B cell (primary cell): ENCODE data around the gene GJA10. TPM values are rescaled to one million over a fixed set of nuclear protein-coding genes. Genes with fewer than 3 reads are reported as not detected.
"Not testable (repeated sequence)": the region's sequence is repeated elsewhere in the genome, so short reads cannot be mapped to it uniquely, and the experiment has no call there.

ENCODE experiments used
- ATAC-seq: fragments of 200-7000 bp; cut with Tn5 transposase; one replicate; pipeline ENCODE4 v1.10.0; 2021; ENCODE audit warnings: low read depth, mild to moderate bottlenecking, moderate number of reproducible peaks, moderate library complexity
- CTCF ChIA-PET: fragments of 350-600 bp; sonication (Branson Sonifier 250); formaldehyde crosslinking; loops from one replicate; lab custom pipeline; 2021; ENCODE audit warnings: antibody characterized with exemption, inconsistent platforms; lab: Charles Lee
- POLR2A ChIA-PET: fragments of 350-600 bp; sonication (Branson Sonifier 250); formaldehyde crosslinking; loops from one replicate; lab custom pipeline; 2021; ENCODE audit warnings: antibody characterized with exemption; lab: Charles Lee
- DNase-seq: peaks from one replicate; pipeline ENCODE4 v3.0.0; 2013
- H2AFZ ChIP-seq: 2 replicates; pipeline ENCODE4 v1.6.1; 2012; ENCODE audit warnings: mild to moderate bottlenecking, low read depth, low read length; ENCODE audit not compliant: insufficient read depth, poor library complexity, severe bottlenecking
- H3K27ac ChIP-seq, 2 donors: 1 replicate in 1 of 2; 2 replicates in 1 of 2; pipeline ENCODE4 v1.5.1; 2012 to 2013; ENCODE audit warnings: low read length in 2 of 2, mild to moderate bottlenecking in 2 of 2, moderate library complexity in 1 of 2
- H3K27me3 ChIP-seq, 4 experiments: fragments of 200-600 bp in 1 of 4; sonication (generic) in 1 of 4; replicated peaks in 1 of 4; 1 replicate in 2 of 4; 2 replicates in 2 of 4; pipeline versions ENCODE4 v1.6.1 to v1.7.0; 2013 to 2016; ENCODE audit warnings: low read length in 3 of 4, mild to moderate bottlenecking in 2 of 4, mixed read lengths in 1 of 4, moderate library complexity in 1 of 4; ENCODE audit not compliant: insufficient read depth in 4 of 4, control insufficient read depth in 3 of 4; ENCODE audit errors: control extremely low read depth in 1 of 4
- H3K36me3 ChIP-seq, 2 experiments: replicated peaks in 1 of 2; 1 replicate in 1 of 2; 2 replicates in 1 of 2; pipeline versions ENCODE4 v1.6.1 to v1.7.1; 2013; ENCODE audit warnings: low read length in 1 of 2; ENCODE audit not compliant: insufficient read depth in 2 of 2, control insufficient read depth in 1 of 2; ENCODE audit errors: control extremely low read depth in 1 of 2, extremely low read depth in 1 of 2
- H3K4me1 ChIP-seq, 2 donors: fragments of 200-600 bp in 1 of 2; sonication (generic) in 1 of 2; 1 replicate in 1 of 2; 2 replicates in 1 of 2; pipeline versions ENCODE4 v1.5.1 to v1.6.1; 2013 to 2017; ENCODE audit warnings: low read length in 2 of 2; ENCODE audit not compliant: control insufficient read depth in 2 of 2, insufficient read depth in 2 of 2
- H3K4me2 ChIP-seq: replicated peaks from 2 replicates; pipeline ENCODE3; 2012; ENCODE audit warnings: mild to moderate bottlenecking, low read depth, low read length; ENCODE audit not compliant: poor library complexity, severe bottlenecking
- H3K4me3 ChIP-seq, 5 experiments: fragments of 200-600 bp in 1 of 5; sonication (generic) in 1 of 5; 1 replicate in 3 of 5; 2 replicates in 2 of 5; pipeline versions ENCODE4 v1.5.1 to v1.7.0; 2011 to 2016; ENCODE audit warnings: low read length in 4 of 5, mild to moderate bottlenecking in 4 of 5, low read depth in 2 of 5, control low read depth in 1 of 5, moderate library complexity in 1 of 5; ENCODE audit not compliant: insufficient read depth in 1 of 5; ENCODE audit errors: control extremely low read depth in 1 of 5, extremely low read depth in 1 of 5
- H3K79me2 ChIP-seq: fragments of 200-600 bp; sonication (generic); one replicate; pipeline ENCODE4 v1.6.0; 2016; ENCODE audit warnings: low read length; ENCODE audit not compliant: control insufficient read depth, insufficient read depth
- H3K9ac ChIP-seq: fragments of 200-600 bp; sonication (generic); 2 replicates; pipeline ENCODE4 v1.6.1; 2017; ENCODE audit warnings: mild to moderate bottlenecking, low read length, moderate library complexity
- H3K9me3 ChIP-seq, 3 donors: one replicate each; pipeline versions ENCODE4 v1.6.1 to v1.7.1; 2013; ENCODE audit warnings: low read length in 2 of 3; ENCODE audit not compliant: control insufficient read depth in 2 of 3, insufficient read depth in 1 of 3; ENCODE audit errors: control extremely low read depth in 1 of 3
- H4K20me1 ChIP-seq: 2 replicates; pipeline ENCODE4 v1.6.0; 2012; ENCODE audit warnings: mild to moderate bottlenecking, low read length; ENCODE audit not compliant: insufficient read depth, control insufficient read depth, poor library complexity, severe bottlenecking
- H3K27ac Mint-ChIP-seq: one replicate; pipeline ENCODE4 v1.8.0; 2021; ENCODE audit warnings: mixed read lengths
- H3K27me3 Mint-ChIP-seq: one replicate; pipeline ENCODE4 v1.8.0; 2021; ENCODE audit warnings: mixed read lengths
- H3K4me1 Mint-ChIP-seq: one replicate; pipeline ENCODE4 v1.8.0; 2021; ENCODE audit warnings: mixed read lengths
- H3K4me3 Mint-ChIP-seq: one replicate; pipeline ENCODE4 v1.8.0; 2021; ENCODE audit warnings: mixed read lengths
- H3K9me3 Mint-ChIP-seq: one replicate; pipeline ENCODE4 v1.8.0; 2022; ENCODE audit warnings: mixed read lengths; ENCODE audit not compliant: insufficient read depth
- EZH2 ChIP-seq: IDR thresholded peaks from 2 replicates; pipeline ENCODE4 v1.6.1; 2012; ENCODE audit warnings: borderline replicate concordance, low read depth, mild to moderate bottlenecking, moderate library complexity, low read length; ENCODE audit not compliant: insufficient read depth, poor library complexity, severe bottlenecking
- WGBS: methylation state at CpG from one replicate; pipeline ENCODE4 v1.1.5; 2013; ENCODE audit warnings: missing lambda C conversion rate; ENCODE audit not compliant: insufficient coverage; 5-methylcytosine and 5-hydroxymethylcytosine counted together
- intact Hi-C: fragments of 100-400 bp; cut with micrococcal nuclease; formaldehyde crosslinking; loops from one replicate; pipeline ENCODE4 v1.10.0; 2022
- polyA plus RNA-seq: library from polyadenylated mRNA; depleted of rRNA; stranded (reverse); fragments of >200 nt; gene quantifications from 2 replicates; pipeline ENCODE4 v1.2.3, GENCODE V29; 2012
- total RNA-seq, 2 donors: library from RNA; stranded (reverse); fragments of 120-200 nt in 1 of 2; gene quantifications; 1 replicate in 1 of 2; 2 replicates in 1 of 2; pipeline versions ENCODE4 v1.2.3 to v1.2.4, GENCODE V29; 2013 to 2022
- TF ChIP-seq, protein P1 (sequence below): fragments of 200-600 bp; IDR thresholded peaks from one replicate; pipeline ENCODE4 v1.8.0; 2022; ENCODE audit warnings: antibody characterized with exemption, mild to moderate bottlenecking

The GJA10 gene
- total and polyA plus RNA-seq, 2 donors (not counting 1 experiment from before 2014, with no cell fraction given): not detected

DNA sequence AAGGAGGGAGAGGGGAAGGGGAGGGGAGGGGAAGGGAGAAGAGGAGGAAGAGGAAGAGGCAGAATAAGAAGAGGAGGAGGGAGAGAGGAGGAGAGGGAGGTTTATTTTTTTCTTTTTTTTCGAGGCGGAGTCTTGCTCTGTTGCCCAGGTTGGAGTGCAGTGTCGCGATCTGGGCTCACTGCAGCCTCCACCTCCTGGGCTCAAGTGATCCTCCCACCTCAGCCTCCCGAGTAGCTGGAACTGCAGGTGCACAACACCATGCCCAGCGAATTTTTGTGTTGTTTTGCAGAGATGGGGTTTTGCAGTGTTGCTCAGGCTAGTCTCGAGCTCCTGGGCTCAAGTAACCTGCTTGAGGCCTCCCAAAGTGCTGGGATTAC lies 6.1 kb upstream of the GJA10 start:
- Histone ChIP-seq H4K20me1 (no peaks in the 10 kb centered on the region), H3K27ac (no peak overlapping the region), H3K4me1 (peaks cover 3 to 4% of the 10 kb centered on the region in 2 donors), H3K4me3 (no peak overlapping the region), H2AFZ (peak overlapping the region; percentile 51), H3K36me3 (no peaks in the 10 kb centered on the region), H3K27me3 (peaks cover 0 to 23% (median 14%) of the 10 kb centered on the region in 4 experiments), H3K9ac (no peak overlapping the region), H3K4me2 (peak overlapping the region; percentile 49), H3K9me3 (peaks cover 0 to 20% (median 0%) of the 10 kb centered on the region in 3 donors), H3K79me2 (no peaks in the 10 kb centered on the region)
- DNase-seq (no peak), ATAC-seq (no peak)
- ChIA-PET CTCF (interaction anchor here (1.2 kb wide), 1 partner anchor 52 kb away, joined by 3 read pairs; no protein-coding TSS in a partner anchor), POLR2A (no interaction called here)
- Mint-ChIP-seq H3K27me3 (peaks cover 24% of the 10 kb centered on the region), H3K4me3 (no peak overlapping the region), H3K27ac (no peak overlapping the region), H3K4me1 (peaks cover 7% of the 10 kb centered on the region), H3K9me3 (no peaks in the 10 kb centered on the region)
- no peak for TF ChIP-seq EZH2
- TF ChIP-seq, protein P1, sequence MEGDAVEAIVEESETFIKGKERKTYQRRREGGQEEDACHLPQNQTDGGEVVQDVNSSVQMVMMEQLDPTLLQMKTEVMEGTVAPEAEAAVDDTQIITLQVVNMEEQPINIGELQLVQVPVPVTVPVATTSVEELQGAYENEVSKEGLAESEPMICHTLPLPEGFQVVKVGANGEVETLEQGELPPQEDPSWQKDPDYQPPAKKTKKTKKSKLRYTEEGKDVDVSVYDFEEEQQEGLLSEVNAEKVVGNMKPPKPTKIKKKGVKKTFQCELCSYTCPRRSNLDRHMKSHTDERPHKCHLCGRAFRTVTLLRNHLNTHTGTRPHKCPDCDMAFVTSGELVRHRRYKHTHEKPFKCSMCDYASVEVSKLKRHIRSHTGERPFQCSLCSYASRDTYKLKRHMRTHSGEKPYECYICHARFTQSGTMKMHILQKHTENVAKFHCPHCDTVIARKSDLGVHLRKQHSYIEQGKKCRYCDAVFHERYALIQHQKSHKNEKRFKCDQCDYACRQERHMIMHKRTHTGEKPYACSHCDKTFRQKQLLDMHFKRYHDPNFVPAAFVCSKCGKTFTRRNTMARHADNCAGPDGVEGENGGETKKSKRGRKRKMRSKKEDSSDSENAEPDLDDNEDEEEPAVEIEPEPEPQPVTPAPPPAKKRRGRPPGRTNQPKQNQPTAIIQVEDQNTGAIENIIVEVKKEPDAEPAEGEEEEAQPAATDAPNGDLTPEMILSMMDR: no peak
- 97% methylated on average over 5 of the region's 7 CpGs for WGBS
- intact Hi-C loops: no loop called here

DNA sequence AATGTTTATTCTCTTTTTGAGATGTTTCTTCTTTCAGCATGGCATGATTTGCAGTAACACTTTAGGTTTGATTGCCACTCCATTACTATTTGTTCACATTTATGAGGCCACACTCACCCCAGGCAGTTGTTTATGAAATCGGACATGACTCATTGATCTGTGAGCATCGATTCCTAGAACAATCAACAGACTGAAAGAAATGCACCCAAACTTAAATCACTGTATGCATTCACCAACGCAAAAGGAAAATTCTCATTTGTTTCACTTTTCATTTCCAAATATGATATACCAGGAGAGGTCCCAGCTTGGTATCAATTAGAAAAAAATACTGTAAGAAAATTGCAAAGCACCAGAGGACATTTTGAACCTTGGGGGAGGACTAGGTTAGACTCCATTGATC lies 5.4 kb upstream of the GJA10 start:
- Mint-ChIP-seq H3K9me3 (no peaks in the 10 kb centered on the region), H3K27me3 (peaks cover 31% of the 10 kb centered on the region), H3K4me1 (peaks cover 7% of the 10 kb centered on the region), H3K27ac (no peak overlapping the region), H3K4me3 (no peak overlapping the region)
- ATAC-seq: no peak
- no peak overlapping the region for H2AFZ ChIP-seq
- H4K20me1 ChIP-seq: no peaks in the 10 kb centered on the region
- no peak for DNase-seq
- 100% methylated on average over 2 of the region's 3 CpGs for WGBS
- ChIA-PET CTCF (interaction anchor here (1.2 kb wide), 1 partner anchor 51 kb away, joined by 3 read pairs; no protein-coding TSS in a partner anchor), POLR2A (no interaction called here)
- peaks cover 0 to 25% (median 19%) of the 10 kb centered on the region in 4 experiments for H3K27me3 ChIP-seq
- no peak overlapping the region for H3K27ac ChIP-seq
- no peaks in the 10 kb centered on the region for H3K79me2 ChIP-seq
- no peak overlapping the region for H3K9ac ChIP-seq
- intact Hi-C loops: no loop called here
- no peaks in the 10 kb centered on the region for H3K36me3 ChIP-seq
- TF ChIP-seq, protein P1: no peak
- no peak for TF ChIP-seq EZH2
- H3K4me1 ChIP-seq: peaks cover 3 to 4% of the 10 kb centered on the region in 2 donors
- no peak overlapping the region for H3K4me2 ChIP-seq
- peaks cover 0 to 20% (median 0%) of the 10 kb centered on the region in 3 donors for H3K9me3 ChIP-seq
- no peak overlapping the region for H3K4me3 ChIP-seq

DNA sequence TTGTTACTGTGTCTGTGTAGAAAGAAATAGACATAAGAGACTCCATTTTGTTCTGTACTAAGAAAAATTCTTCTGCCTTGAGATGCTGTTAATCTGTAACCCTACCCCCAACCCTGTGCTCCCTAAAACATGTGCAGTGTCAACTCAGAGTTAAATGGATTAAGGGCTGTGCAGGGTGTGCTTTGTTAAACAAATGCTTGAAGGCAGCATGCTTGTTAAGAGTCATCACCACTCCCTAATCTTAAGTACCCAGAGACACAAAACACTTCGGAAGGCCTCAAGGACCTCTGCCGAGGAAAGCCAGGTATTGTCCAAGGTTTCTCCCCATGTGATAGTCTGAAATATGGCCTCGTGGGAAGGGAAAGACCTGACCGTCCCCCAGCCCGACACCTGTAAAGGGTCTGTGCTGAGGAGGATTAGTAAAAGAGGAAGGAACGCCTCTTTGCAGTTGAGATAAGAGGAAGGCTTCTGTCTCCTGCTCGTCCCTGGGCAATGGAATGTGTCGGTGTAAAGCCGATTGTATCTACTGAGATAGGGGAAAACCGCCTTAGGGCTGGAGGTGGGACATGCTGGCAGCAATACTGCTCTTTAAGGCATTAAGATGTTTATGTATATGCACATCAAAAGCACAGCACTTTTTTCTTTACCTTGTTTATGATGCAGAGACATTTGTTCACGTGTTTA lies 3.3 kb upstream of the GJA10 start:
- H2AFZ ChIP-seq, H3K36me3 ChIP-seq, H3K27ac Mint-ChIP-seq, CTCF ChIA-PET, H3K27ac ChIP-seq, H3K9ac ChIP-seq, H4K20me1 ChIP-seq, H3K4me2 ChIP-seq, H3K4me3 ChIP-seq, H3K4me1 Mint-ChIP-seq, H3K9me3 Mint-ChIP-seq, ATAC-seq, H3K79me2 ChIP-seq, H3K4me1 ChIP-seq, intact Hi-C loops, POLR2A ChIA-PET, DNase-seq: not testable (repeated sequence)
- Mint-ChIP-seq H3K4me3 (peak overlapping the region; percentile 17), H3K27me3 (peaks cover 50% of the 10 kb centered on the region)
- peaks cover 0 to 40% (median 32%) of the 10 kb centered on the region in 4 experiments for H3K27me3 ChIP-seq
- WGBS: 17% methylated on average over 3 of the region's 11 CpGs
- H3K9me3 ChIP-seq: peaks cover 0 to 20% (median 0%) of the 10 kb centered on the region in 3 donors
